Adipose tissue (tissue), 3 donors: ENCODE data around the gene PTGER4. TPM values are rescaled to one million over a fixed set of nuclear protein-coding genes. Genes with fewer than 3 reads are reported as not detected.
"Not testable (repeated sequence)": the region's sequence is repeated elsewhere in the genome, so short reads cannot be mapped to it uniquely, and the experiment has no call there.

Experiments
- H3K27ac ChIP-seq: one replicate; pipeline ENCODE4 v1.5.1; 2013; ENCODE audit warnings: low read depth, low read length
- WGBS, 3 donors: extraction: QIAGEN DNeasy Blood & Tissue Kit; methylation state at CpG; one replicate each; pipeline ENCODE4 v1.1.7; 2013; 5-methylcytosine and 5-hydroxymethylcytosine counted together
- polyA plus RNA-seq, 3 donors: library from polyadenylated mRNA; stranded (reverse); fragments of 200-250 nt; gene quantifications; one replicate each; pipeline ENCODE4 v1.2.3, GENCODE V29; 2013
- donor health status: healthy with polysubstance abuse.
- donor health status: Bipolar disorder and iron deficiency.
- donor health status: healthy.

The PTGER4 gene
- polyA plus RNA-seq, result 10 to 100 TPM in 2 of 3 donors, 1 to 10 TPM in 1; 6.0 to 52.5 (median 18.5) TPM

- WGBS, 3 donors, result 0 to 1% (median 1%) methylated on average over 43 to 44 of the region's 44 CpGs
- H3K27ac ChIP-seq, result no peak within 1 kb of the TSS
These were observed at the start of gene PTGER4 for GRCh38 chr5:40679913-40680681. Gene PTGER4 (plus strand): TSS chr5:40679915. CDS start chr5:40680994, 1,079 bp downstream.

- H3K27ac ChIP-seq, result no peak overlapping the region
These were observed 49.6 kb upstream of the PTGER4 start for GRCh38 chr5:40630126-40630525.

GRCh38 chr5:40631236-40631635, 48.5 kb upstream of the PTGER4 start:
- 71 to 81% (median 74%) methylated on average over 7 of the region's 7 CpGs for WGBS, 3 donors
- H3K27ac ChIP-seq, result no peak overlapping the region

GRCh38 chr5:40634154-40634553, 45.6 kb upstream of the PTGER4 start:
- 74 to 82% (median 77%) methylated on average over 3 of the region's 3 CpGs for WGBS, 3 donors

GRCh38 chr5:40634593-40634992, 45.1 kb upstream of the PTGER4 start:
- H3K27ac ChIP-seq, result no peak overlapping the region
- 80 to 85% (median 81%) methylated on average over 7 of the region's 7 CpGs for WGBS, 3 donors

More at GRCh38 chr5:40634154-40634553, 45.6 kb upstream of the PTGER4 start:
- no peak overlapping the region for H3K27ac ChIP-seq

GRCh38 chr5:40639531-40639930, 40.2 kb upstream of the PTGER4 start:
- not testable (repeated sequence) for H3K27ac ChIP-seq
- WGBS, 3 donors, result 79 to 100% (median 95%) methylated on average over 1 of the region's 1 CpG

- WGBS, 3 donors, result 11 to 70% (median 66%) methylated on average over 3 of the region's 3 CpGs
- H3K27ac ChIP-seq, result no peak overlapping the region
These were observed 33.4 kb upstream of the PTGER4 start for GRCh38 chr5:40646266-40646665.

GRCh38 chr5:40648150-40648549, 31.6 kb upstream of the PTGER4 start:
- 86 to 94% (median 90%) methylated on average over 1 of the region's 1 CpG for WGBS, 3 donors
- H3K27ac ChIP-seq, result no peak overlapping the region

GRCh38 chr5:40649463-40650030, 30.2 kb upstream of the PTGER4 start:
- no peak overlapping the region for H3K27ac ChIP-seq
- 52 to 72% (median 59%) methylated on average over 4 of the region's 4 CpGs for WGBS, 3 donors

- H3K27ac ChIP-seq, result no peak overlapping the region
- 96 to 99% (median 97%) methylated on average over 3 of the region's 3 CpGs for WGBS, 3 donors
These were observed 28.5 kb upstream of the PTGER4 start for GRCh38 chr5:40651201-40651600.

GRCh38 chr5:40652441-40653220, 27.1 kb upstream of the PTGER4 start:
- no peak overlapping the region for H3K27ac ChIP-seq
- WGBS, 3 donors, result 70 to 80% (median 71%) methylated on average over 8 of the region's 8 CpGs

- 83 to 88% (median 84%) methylated on average over 4 of the region's 4 CpGs for WGBS, 3 donors
- H3K27ac ChIP-seq, result no peak overlapping the region
These were observed 26.3 kb upstream of the PTGER4 start for GRCh38 chr5:40653221-40654022.

- H3K27ac ChIP-seq, result no peak overlapping the region
- 69 to 90% (median 73%) methylated on average over 4 of the region's 4 CpGs for WGBS, 3 donors
These were observed 25.2 kb upstream of the PTGER4 start for GRCh38 chr5:40654377-40654991.

- 40 to 57% (median 55%) methylated on average over 2 of the region's 2 CpGs for WGBS, 3 donors
- no peak overlapping the region for H3K27ac ChIP-seq
These were observed 24.6 kb upstream of the PTGER4 start for GRCh38 chr5:40655138-40655537.

GRCh38 chr5:40656091-40656490, 23.6 kb upstream of the PTGER4 start:
- not testable (repeated sequence) for H3K27ac ChIP-seq

- no peak overlapping the region for H3K27ac ChIP-seq
These were observed 22.9 kb upstream of the PTGER4 start for GRCh38 chr5:40656766-40657165.

GRCh38 chr5:40660751-40661150, 19.0 kb upstream of the PTGER4 start:
- WGBS, 3 donors, result 68 to 88% (median 73%) methylated on average over 2 of the region's 2 CpGs
- H3K27ac ChIP-seq, result no peak overlapping the region

- no peak overlapping the region for H3K27ac ChIP-seq
- 68 to 88% (median 79%) methylated on average over 3 of the region's 3 CpGs for WGBS, 3 donors
These were observed 13.9 kb upstream of the PTGER4 start for GRCh38 chr5:40665635-40666298.
